GM18498 (cell line): ENCODE data around the gene TMED3.

Source experiments
- ATAC-seq: cut with Tn5 transposase; IDR thresholded peaks from one replicate; pipeline ENCODE4 v1.9.1; 2021; ENCODE audit warnings: mild to moderate bottlenecking, moderate library complexity; ENCODE audit not compliant: unreplicated experiment

TMED3 gene

DNA sequence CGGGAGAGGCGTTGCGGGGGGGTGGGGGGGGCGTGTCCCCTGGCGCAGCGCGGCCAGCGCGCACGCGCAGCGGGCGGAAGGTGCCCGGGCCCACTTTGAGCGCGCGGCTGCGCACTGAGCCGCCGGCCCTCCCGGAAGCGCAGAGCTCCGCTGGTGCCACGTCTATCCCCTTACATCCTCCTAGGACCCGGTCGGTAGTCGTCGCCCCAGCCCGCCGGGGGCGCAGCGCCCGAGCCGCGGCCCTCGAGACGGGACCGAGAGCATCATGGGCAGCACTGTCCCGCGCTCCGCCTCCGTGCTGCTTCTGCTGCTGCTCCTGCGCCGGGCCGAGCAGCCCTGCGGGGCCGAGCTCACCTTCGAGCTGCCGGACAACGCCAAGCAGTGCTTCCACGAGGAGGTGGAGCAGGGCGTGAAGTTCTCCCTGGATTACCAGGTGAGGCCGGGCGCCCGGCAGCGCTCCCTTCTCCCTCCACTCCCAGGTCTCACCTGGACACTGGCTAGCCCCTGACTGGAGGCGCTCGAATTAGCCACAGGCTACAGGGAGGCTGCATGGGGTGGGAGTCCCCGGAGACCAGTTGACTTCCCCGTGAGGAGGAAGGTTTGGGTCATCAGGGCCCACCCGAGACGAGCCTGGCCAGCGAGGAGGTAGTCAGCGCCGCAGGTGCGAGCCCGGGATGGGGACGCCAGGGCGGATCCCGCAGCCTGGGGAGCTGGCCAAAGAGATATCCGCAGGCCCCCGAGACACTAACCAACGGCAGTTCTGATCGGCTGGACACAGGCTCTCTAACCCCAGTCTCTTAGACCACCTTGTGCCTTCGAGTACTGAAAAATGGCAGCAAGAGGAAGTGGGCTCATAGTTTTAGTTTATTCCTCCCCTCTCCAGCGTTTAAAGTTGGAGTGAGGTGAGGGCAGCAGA is at the start of gene TMED3:
Gene TMED3 (plus strand): TSS at position 128 of the 916 bp plus-strand sequence. CDS start 138 bp downstream, at position 266.
- peak; percentile 92 for ATAC-seq

DNA sequence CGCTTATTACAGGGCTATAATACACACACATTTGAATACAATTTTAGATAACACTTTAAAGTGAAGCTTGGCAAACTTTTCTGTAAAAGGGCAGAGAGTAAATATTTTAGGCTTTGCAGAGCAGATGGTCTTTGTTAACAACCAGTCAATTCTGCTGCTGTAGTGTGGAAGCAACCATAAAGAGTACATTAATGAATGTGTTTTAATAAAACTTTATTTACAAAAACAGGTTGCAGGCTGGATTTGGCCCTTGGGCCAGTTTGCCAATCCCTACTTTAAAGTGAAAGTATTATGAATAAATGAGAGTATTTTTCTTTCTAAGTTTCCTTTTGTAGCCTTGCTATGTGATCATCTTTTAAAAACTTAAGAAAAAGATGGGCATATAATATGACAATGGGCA is 49.1 kb upstream of the TMED3 start:
- no peak for ATAC-seq

DNA sequence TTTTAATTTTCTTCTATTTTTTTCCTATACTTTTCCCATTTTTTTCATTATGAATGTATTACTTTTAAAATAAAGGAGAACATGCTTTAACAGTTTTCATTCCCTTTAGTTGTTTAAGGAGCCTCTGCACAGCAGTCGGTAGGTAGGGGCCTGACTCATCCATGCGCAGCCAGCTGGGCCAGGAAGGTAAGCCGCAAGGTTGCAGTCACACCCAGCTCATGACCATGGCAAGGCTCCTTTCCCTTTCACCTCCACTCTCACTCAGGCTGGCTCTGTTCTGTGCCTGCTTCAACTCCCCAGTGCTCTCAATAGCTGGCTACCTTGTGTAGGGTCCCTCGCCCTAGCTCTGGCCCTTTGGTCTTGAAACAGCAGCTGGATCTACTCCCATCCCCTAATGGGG is 45.7 kb upstream of the TMED3 start:
- no peak for ATAC-seq

DNA sequence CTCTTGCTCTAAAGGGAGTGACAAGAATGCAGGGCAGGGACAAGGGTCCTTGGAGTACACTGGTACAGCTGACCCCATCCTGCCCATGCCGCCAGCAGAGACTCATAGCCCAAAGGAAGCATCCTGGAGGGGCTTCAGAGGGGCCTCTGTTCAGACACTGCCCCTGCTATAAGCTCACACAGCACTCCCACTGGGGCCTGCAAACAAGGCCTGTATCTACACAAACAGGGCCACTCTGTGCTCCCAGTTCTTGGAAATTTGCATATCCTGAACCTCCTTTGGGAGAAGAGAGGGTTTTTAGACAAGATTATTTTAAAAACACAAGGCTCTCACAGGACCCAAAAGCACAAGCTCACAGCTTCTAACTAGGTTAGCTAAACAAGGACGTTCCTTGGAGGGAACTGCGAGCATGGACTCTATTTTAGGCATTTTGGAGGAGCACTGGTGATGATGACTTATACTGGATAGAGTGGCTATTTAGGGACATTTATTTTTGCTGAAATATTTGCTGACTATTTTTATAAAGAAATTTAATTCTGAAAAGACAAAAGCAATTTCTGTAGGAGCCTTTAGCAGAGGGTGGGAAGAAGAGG is 44.8 kb upstream of the TMED3 start:
- ATAC-seq = no peak

DNA sequence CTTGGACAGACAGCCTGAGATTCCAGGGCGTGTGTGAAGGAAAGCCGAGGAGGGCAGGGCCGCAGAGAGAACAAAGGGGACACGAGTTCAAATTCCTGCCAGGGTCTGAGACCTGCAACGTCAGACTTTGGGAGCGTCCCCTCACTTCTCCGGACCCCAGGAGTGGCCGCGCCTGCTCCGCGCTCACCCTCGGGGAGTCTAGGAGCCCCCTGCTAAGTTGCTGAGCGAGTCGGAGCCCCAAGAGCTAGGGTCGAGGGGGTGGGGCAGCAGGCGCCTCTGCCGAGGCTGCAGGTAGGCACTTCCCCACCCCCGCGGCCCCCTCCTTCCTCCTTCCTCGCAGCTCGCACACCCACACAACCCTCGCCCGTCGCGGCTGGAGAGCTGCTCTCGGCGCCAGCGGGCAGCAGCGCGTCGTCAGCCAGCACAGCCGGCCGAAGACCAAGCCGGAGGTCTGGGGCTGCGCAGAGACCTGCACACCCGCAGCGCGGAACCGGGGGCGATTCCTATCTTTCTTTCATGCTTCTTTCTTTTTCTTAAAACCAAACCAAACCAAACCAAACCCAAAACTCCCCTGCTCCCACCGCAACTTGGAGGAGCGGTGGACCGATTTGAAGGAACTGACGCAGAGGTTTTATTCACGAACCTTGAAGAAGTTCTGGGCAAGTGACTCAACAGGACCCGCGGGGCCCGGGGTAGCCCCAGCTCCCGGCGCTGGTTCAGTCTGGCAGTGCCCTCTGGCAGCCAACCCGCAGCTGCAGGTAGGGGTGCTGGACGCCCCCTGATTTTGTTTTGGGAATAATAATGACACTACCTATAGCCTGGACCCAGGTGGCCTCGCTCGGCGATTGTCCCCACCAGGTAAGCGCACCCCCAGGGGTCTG is 28.3 kb upstream of the TMED3 start, which contains the start of gene ANKRD34C:
Gene ANKRD34C (plus strand): TSS at position 352 of the 881 bp plus-strand sequence. CDS start 10,563 bp downstream, outside the sequence.
- no peak for ATAC-seq

DNA sequence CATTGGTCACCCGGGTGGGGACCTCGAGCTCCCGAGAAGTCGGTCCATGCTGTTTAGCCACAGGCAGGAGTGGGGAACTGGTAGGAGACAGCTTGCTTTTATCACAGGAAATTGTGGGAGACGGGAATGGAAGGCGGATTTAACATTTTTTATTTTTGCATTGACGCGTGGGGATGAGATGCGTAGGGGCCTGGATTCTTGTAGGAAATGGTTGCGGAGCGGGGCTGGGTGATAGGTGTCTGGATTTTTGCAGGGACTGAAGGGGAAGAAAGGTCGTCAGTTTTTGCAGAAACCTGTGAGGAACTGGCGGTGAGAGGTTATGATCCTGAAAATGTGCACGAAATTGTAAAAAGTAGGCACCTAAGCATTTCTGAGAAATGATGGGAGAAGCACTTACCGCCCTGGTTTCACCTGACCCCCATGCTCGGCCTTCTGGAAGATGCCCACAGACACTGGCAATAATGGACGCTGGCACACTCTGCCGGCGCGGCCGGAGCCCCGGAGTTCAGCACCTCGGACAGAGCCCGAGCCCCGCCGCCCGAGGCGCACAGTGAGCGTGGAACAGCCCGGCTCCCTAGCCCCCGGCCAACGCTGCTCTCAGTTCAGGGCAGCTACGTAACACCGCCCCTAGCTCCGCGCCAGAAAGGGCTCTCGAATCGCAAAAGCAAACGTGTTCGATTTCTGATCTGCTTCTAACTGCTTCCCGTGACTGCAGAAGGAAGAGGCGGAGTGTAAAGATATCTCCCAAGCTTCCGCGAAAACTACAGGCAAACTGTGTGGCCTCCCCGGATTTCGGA is 27.5 kb upstream of the TMED3 start:
- no peak for ATAC-seq

DNA sequence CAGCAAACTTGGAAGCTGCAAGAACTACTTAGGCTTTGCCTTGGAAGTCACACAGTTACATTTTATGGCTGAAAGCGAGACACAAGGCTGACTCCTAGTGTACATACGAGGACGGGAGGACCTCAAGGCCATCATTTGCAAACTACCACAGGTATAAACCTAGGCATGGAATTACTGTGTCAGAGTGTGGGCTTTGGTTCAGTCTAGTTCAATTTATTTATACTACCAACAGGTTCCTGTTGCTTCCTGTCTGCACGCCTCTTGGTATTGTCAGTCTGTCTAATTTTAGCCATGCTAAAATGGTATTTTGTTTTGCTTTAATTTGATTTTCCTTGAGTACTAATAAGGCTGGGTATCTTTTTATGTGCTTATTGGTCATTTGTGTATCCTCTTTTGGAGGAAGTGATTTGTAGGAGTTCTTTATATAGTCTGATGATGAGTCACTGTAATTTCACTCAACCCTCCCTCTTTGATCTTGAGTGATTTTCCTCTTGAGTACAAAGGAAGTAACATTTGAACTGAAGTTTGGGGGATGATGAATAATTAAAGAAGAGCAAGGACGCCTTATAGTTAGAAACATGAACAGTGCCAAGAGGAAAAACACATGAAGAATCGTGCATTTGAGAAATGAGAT is 20.2 kb upstream of the TMED3 start:
- ATAC-seq = no peak

DNA sequence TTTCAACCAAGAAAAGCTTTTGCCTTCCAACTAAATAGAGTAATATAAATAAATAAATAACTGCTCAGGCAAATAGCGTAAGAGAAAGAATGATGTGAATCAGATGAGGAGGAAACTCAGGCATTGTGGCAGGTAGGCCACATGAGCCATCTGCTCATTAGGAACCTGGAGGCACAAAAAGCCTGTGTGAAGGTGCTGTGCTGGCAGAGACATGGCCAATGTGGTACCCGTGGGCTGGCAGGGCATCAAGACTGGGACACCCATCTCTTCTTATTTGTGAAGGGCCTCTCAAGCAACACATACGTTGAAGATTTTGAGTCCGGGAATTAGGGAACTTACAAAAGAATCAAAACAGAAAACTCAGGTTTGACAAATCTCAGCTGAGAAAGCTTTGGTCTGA is 18.9 kb upstream of the TMED3 start:
- ATAC-seq = no peak

DNA sequence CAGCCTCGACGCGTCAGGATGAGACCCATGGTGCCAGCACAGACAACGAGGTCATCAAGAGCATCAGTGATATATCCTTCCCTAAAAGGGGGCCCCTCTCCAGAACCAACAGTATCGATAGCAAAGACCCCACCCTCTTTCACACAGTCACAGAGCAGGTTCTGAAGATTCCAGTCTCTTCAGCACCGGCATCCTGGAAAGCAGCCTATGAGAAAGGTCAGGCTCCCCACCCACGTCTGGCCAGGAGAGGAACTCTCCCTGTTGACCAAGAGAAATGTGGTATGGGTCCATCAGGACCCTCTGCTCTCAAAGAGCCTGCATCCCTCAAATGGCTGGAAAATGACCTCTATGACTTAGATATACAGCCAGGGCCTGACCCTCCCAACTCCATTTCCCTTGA is 16.8 kb upstream of the TMED3 start:
- ATAC-seq = no peak

DNA sequence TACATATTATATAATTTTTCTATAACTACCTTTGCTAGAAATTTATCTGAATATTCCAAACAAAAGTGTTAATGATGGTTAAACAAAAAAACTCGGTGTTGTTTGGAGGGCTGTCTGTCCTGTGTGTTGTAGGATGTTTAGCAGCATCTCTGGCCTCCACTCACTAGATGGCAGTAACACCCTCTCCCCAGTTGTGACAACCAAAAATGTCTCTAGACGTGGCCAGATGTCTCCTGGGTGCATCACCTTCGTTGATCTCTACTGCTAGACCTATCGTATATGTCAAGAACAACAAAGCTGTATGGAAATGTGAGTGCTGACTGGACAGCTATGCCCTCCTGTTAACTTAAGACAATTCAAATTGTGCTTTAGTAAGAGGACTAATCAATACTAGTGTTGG is 14.3 kb upstream of the TMED3 start:
- ATAC-seq = no peak

DNA sequence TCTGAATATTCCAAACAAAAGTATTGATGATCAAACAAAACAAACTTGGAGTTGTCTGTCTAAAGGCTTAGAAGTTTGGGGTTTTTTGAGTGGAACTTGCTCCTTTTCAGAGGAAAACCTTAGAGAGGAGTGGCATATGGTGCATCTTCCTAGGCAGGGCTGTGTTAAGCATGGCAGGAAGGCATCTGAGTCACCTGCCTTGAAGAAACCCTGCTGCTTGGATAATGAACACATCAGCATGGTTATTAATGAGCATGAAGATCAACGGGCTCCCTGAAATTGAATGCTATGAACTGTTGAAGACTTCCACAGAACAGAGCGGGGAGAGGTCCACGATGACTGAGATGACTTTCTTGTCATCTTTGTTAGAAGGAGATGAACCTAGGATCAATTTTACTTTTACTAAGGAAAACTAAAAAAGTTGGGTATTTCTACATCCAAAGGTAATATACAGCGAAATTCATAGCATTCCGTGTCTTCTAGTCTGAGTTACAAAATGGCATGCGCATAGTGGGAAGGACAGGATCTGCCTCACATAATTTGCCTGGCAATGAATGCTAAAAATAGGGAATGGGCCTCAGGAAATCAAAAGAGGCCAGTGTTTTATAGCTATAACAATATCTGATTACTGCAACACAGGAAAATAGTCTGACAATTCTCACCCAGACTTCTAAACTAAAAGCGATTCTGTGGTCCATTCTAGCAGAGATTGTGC is 11.6 kb upstream of the TMED3 start:
- no peak for ATAC-seq

DNA sequence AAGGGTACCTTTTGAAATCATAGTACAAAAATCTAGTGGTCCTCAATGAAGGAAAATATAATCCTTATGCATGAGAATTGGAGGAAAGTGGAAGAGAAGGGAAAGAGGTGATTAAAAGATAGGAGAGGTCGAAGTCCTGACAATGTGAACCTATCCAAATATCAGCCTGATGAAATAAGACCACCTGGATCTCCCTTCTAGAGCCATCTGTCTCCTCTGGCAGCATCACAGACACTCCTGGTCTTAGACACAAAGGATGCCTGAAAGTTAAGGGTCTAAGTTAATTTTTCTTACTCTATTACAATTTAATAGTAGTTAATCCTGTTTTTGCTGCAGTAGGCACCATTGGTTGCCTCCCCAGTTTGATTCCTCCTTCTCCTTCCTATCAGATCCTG is 11.1 kb upstream of the TMED3 start:
- no peak for ATAC-seq

DNA sequence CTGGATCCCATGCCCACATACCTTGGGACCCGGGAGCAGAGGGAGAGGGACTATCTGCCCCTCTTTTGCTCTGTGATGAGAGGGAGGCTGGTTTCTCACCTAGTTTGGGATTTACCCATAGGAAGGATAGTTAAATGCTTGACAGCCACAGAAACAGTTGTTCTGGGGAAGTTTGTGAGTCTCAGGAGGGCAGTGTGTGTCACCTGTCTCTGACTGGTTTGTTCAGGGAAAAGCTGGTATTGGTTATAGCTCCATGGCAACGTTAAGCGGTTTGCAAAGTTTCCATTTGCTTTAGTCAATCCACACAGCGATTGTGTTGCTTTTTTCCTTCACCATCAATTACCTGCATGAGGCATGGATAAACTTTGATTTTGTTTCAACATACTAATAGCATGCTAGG is 3.7 kb upstream of the TMED3 start:
- ATAC-seq = no peak

DNA sequence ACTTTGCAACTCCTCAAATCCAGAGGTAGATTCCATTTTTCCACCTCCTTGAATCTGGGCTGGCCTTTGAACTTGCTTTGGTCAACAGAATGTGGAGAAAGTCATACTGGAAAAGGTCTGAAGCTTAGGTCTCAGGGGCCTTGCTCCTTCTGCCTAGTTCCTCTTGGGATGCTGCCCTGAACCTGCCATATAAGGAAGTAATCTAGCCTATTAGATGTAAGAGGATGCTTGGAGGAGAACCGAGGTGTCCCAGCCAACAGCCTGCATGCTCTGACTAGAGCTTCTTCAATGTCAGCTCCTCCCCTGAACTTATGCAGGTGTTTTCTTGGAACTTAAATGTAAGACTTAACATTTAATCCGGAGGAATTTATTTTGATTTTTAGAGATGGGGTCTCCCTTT is 2.0 kb upstream of the TMED3 start:
- no peak for ATAC-seq

DNA sequence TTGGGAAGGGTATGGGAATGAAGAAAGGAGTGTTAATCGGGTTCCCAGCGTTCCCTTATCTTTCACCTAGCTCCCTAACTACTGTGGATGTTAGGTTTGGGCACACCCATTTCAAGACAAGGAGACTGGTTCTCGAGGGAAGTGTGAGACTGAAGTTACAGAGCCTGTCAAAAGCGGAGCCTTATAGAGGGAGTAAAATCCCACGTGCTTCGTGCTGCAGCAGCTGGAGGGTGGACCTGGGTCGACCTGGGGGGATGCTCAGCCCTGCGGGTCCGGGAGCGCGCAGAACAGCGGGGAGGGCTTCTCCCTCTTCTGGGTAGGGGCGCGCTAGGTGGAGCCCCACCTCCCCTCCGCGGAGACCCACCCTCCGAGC is 314 bp upstream of the TMED3 start:
- peak; percentile 38 for ATAC-seq

DNA sequence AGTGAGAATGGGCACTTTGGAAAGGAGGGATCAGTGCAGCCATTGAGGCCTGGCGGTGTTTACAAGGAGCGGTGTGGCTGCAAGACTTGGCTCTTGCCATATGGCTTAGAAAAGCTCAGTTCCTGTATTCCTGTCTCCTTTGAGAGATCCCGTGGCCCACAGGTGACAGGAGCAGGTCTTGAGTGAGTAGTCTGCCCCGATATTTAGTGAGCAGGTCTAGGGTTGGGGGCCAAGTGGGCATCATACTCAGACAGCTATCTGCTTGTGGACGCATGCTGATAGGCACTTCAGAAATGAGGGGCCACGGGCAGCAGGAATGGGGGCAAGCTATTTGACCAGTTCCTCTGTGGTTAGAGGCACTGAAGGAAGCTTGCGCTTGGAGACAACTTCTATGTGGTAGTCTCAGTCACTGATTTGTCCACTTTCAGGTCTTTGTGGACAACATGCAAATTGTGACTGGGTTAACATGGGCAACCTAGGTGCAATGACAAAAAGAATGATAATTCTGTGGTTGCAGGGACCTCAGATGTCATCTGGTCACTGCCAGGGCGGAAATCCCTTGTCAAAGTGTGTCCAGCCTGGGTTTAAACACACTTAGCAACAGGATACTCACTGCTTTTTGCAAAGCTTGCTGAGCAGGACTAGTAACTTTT is 1.1 kb downstream of the TMED3 start:
- ATAC-seq = no peak

DNA sequence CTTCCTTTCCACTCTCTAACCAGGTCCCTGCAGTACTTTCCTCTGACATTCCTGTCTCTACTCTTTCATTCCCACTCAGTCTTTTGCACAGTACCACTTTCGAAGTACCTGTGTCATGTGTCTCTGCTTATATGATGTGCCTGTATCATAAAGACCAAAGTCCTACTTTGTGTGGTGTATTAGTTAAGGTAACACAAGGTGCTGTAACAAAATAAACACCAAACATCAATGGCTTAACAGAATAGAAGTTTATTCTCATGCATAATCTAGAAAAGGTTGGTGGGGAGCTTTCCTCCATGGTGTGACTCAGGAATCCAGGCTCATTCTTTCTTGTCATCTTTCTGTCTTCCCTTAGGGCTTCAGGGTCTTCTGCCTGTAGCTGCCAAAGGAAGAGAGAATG is 3.3 kb downstream of the TMED3 start:
- no peak for ATAC-seq

DNA sequence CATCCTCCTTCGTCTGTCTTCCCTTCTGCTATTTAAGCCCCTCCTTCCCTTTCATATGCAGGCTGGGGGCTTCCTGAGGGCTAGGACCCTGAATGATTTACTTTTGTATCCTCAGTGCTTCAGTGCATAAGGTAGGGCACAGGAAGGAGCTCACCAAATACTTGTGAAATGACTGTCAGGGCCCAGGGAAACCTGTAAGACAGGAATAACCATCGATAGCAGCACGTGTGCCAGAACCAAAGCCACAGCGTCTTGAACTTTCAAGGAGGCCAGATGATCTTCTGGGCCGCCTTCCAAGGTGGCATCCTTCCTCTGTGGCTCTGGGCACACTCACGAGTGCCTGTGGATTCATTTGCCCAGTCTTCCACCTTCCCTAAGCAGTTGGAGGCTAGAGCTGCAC is 3.9 kb downstream of the TMED3 start:
- no peak for ATAC-seq
